Left cardiac atrium (tissue), 4 donors: ENCODE measurements around the gene SNAP25. TPM values are rescaled to one million over a fixed set of nuclear protein-coding genes. Genes with fewer than 3 reads are reported as not detected.

Source experiments
- ATAC-seq, 2 donors: fragments of 200-7000 bp; cut with Tn5 transposase; one replicate each; pipeline ENCODE4 v1.9.1; 2020; ENCODE audit warnings: mild to moderate bottlenecking in 2 of 2, moderate library complexity in 2 of 2
- DNase-seq: peaks from one replicate; pipeline ENCODE4 v3.0.0-alpha.2; 2020
- intact Hi-C, 2 donors: fragments of 100-400 bp; cut with DNase I; formaldehyde crosslinking; loops; one replicate each; pipeline versions ENCODE4 v1.14.1 to v1.15.1; 2022 to 2023
- long read RNA-seq: library from polyadenylated mRNA; unstranded; transcript quantifications from one replicate; pipeline ENCODE4 v2.0.0, GENCODE V29; 2021
- total RNA-seq, 2 donors: library from RNA; stranded (reverse); fragmentation: NEBNext Ultra II Directional; extraction: Animal tissue kit (Norgen Biotek cat#: 25700); gene quantifications; one replicate each; pipeline ENCODE4 v1.2.1, GENCODE V29; 2021
- donor health status: DM: no; HTN: yes; CAD: no.
- donor health status: DM: no; HTN: yes; CAD: no; lungs with severe emphysema.
- donor health status: DM: yes; HTN: yes; CAD: no.
- donor health status: Dilated cardiomyopathy.

SNAP25 gene
- total RNA-seq: 1 to 10 TPM in 1 of 2 donors, under 1 TPM in 1; 0.97 to 2.8 TPM
- long read RNA-seq, transcript SNAP25-201 (8 exons, 2,053 nt): major isoform, 5 of 6 reads
- long read RNA-seq, partial matches to known transcripts: 1 of 6 reads
- long read RNA-seq, other reads (novel, unspliced or antisense): 0 of 6 reads

DNA sequence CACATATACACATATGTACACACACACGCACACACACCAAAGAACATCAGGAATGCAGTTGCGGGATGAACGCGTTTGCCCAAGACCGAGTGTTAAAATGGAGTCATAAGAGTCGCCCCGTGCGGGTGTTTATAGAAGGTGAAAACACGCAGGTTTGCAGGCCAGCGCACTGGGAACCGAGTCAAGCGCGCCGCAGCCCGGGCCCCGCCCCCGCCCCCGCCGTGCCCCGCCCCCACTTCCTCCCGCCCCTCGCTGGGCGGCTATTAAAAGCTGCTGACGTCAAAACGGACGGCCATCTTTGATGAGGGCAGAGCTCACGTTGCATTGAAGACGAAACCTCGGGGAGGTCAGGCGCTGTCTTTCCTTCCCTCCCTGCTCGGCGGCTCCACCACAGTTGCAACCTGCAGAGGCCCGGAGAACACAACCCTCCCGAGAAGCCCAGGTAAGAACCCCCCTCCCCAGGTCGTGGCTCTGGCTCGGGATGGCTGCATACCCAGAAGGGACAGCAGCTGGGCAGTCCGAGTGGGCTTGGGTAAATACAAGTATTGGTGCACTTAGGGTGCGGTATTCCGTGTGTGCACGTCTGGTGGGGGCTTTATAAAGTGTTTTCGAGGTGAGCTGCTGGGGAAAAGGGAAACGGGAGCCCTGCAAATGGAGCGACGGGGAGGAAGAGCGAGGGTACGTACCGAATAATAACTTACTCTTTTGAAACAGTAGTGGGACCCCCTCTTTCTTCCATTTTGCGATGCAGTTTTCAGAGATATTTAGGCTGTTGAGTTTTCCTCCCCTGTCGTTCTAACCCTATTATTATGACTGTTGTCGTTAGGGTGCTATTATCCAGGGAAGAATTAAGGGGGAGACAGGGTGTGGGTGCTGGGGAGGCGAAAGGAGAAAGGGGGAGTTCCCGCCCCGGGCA lies at the start of gene SNAP25:
Gene SNAP25, plus strand, starts transcription at position 295 of the 916 bp plus-strand sequence. CDS start 56,662 bp downstream, outside the sequence.
- ATAC-seq (peak; percentile 69 to 70), DNase-seq (peak; percentile 53)
- intact Hi-C loops: loop anchor here in 1 of 2 donors (5.0 kb wide), 2 partner anchors 126 to 209 kb away; no protein-coding TSS in a partner anchor

DNA sequence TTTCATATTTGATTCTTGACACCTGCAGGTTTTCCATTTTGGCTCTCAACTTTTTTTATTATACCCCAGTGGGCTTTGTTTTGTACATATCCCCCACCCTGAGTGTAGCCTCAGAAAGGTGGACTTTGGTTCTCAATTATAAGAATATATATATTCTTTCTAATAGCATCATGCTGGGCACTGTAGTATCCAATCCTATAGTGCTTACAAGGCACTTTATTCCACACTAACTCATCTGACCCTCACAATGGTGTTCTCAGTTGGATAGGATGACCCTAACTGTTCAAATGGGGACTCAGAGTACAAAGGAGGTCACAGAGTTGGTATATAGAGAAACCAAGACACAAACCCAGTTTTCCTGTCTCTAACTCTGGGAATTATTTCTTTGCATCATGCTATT lies 48.9 kb upstream of the SNAP25 start:
- no peak for ATAC-seq
- intact Hi-C loops: loop anchor here in 1 of 2 donors (10.0 kb wide), 1 partner anchor 75 kb away; no protein-coding TSS in a partner anchor
- DNase-seq: no peak

- intact Hi-C loops: loop anchor here in 1 of 2 donors (10.0 kb wide), 1 partner anchor 75 kb away; no protein-coding TSS in a partner anchor
- no peak for DNase-seq
- no peak for ATAC-seq
Observed at GRCh38 chr20:10170261-10170660, 48.4 kb upstream of the SNAP25 start.

GRCh38 chr20:10171864-10172751 lies 46.5 kb upstream of the SNAP25 start:
- DNase-seq: peak; percentile 45
- ATAC-seq: peak; percentile 78 to 90
- intact Hi-C loops: loop anchor here in 1 of 2 donors (10.0 kb wide), 1 partner anchor 77 kb away; no protein-coding TSS in a partner anchor

- no peak for DNase-seq
- intact Hi-C loops: loop anchor here in 1 of 2 donors (10.0 kb wide), 1 partner anchor 78 kb away; no protein-coding TSS in a partner anchor
- no peak for ATAC-seq
Observed at GRCh38 chr20:10172998-10173655, 45.5 kb upstream of the SNAP25 start.

- intact Hi-C loops: loop anchor here in 1 of 2 donors (10.0 kb wide), 1 partner anchor 80 kb away; no protein-coding TSS in a partner anchor
- ATAC-seq: no peak
- no peak for DNase-seq
Observed at GRCh38 chr20:10174400-10174799, 44.2 kb upstream of the SNAP25 start.

- DNase-seq (no peak), ATAC-seq (no peak)
- intact Hi-C loops: loop anchor here in 1 of 2 donors (10.0 kb wide), 1 partner anchor 83 kb away; no protein-coding TSS in a partner anchor
Observed at GRCh38 chr20:10177326-10177725, 41.3 kb upstream of the SNAP25 start.

DNA sequence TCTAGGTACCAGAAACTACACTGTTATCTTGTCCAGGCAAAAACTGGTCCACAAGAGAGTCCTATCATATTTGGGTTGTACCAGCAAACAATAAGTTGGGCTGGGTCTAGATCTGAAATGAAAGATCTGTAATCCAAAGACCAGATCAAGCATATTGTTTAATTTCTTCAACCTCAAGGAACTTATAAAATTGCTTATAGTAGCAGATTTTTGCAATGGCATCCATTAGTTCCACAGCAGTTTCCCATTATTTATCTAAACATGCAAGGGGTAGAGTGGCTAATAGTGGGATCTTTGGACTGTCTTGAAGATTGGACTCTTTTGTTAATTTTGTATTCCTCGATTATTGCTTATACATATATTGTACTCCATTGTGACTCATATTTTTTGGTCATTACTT lies 40.5 kb upstream of the SNAP25 start:
- no peak for DNase-seq
- intact Hi-C loops: loop anchor here in 1 of 2 donors (10.0 kb wide), 1 partner anchor 83 kb away; no protein-coding TSS in a partner anchor
- ATAC-seq: no peak

DNA sequence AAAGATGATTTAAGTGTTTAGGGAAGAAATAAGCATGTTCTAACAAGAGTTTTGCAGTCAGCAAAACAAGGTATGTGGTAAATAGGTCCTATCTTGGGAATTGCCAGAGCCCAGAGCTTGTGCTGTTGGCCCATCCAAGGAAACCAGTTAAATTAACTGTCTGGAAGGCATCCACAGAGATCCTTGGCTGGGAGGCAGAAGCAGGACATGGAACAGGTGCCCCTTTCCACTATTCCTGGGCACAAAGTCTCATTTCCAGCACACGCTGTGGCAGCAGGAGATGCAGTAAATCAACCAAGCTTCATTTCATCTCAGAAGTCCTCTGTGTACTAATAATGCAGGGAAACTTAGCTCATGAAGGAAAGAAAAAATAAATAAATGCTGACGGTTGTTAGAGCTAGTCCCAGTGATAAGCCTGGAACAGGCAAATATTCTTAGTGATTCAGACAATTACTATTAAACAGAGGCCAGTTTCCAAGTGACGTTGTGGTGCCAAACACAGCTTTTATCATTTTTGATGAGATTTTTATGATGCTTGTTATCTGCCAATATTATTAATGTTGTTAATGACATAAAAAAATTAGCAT lies 39.8 kb upstream of the SNAP25 start:
- ATAC-seq: no peak
- intact Hi-C loops: loop anchor here in 1 of 2 donors (10.0 kb wide), 1 partner anchor 84 kb away; no protein-coding TSS in a partner anchor

GRCh38 chr20:10179574-10180298 lies 38.9 kb upstream of the SNAP25 start:
- DNase-seq: no peak
- intact Hi-C loops: loop anchor here in 1 of 2 donors (10.0 kb wide), 1 partner anchor 85 kb away; no protein-coding TSS in a partner anchor
- no peak for ATAC-seq

More for the DNA sequence above, 39.8 kb upstream of the SNAP25 start:
- no peak for DNase-seq

DNA sequence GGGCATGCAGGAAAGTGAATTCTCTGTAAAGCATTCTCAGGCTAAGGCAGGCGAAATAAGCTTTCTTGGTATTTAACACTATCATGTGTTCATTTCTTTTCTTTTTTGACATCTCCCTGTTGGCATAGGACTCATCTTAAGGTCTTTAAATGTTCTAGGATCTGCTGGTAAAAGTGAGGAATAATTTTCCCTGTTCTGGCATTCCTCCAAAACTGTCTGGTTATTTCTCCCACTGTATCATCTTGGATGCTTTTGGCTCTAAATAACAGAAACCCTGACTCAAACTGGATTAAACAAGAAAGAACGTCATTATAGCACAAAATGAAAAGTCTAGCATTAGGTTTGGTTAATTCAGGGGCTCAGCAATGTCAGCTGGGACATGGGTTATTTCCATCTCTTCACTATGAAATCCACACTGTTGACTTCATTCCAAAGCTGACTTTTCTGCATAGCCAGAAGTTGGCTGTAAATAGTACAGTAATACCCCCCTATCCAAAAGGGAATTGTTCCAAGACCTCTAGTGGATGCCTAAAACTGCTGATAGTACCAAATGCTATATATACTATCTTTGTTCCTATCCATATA lies 37.9 kb upstream of the SNAP25 start:
- intact Hi-C loops: no loop called here
- ATAC-seq: no peak
- no peak for DNase-seq

GRCh38 chr20:10185741-10186558 lies 32.7 kb upstream of the SNAP25 start:
- peak in 1 of 2 donors; percentile 15 for ATAC-seq
- intact Hi-C loops: no loop called here
- no peak for DNase-seq

DNA sequence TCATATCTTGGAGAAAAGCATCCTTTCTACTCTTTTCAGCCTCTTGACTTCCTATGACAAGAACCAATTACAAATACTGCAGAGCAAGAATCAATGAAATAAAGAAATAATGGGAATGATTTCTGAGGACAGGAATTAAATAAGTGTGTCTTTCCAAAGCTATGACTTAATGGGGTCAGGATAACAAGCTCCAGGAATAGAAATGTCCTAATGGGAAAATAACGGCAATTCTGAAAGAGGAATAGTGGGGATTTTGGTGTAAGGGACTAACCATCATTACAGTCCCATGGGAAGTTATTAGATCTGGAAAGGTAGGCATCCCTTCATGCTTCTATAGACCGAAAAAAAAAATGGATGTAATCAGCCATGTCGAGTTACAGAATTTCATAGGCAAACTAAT lies 28.2 kb upstream of the SNAP25 start:
- intact Hi-C loops: no loop called here
- no peak for ATAC-seq
- DNase-seq: no peak

- ATAC-seq: no peak
- intact Hi-C loops: no loop called here
Observed at GRCh38 chr20:10192171-10192570, 26.5 kb upstream of the SNAP25 start.

DNA sequence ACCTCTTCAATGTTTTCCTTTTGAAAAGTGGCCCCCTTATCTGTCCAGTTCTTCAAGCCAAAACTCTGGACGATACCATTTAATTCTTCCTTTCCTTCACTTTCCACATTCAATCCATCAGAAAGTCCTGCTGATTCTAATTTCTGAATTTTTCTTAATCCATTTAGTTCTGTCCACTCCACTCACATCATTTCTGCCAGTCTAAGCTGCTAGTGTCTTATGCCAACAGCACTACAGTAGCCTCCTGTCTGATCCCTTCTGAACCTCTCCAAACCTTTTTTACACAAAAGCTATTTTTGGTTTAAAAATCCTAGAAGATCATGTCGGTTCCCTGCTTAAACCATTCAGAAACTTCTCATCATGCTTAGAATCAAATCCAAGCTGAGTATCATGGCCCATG lies 24.5 kb upstream of the SNAP25 start:
- ATAC-seq (no peak), DNase-seq (no peak)
- intact Hi-C loops: no loop called here

More at GRCh38 chr20:10192171-10192570, 26.5 kb upstream of the SNAP25 start:
- DNase-seq: no peak

DNA sequence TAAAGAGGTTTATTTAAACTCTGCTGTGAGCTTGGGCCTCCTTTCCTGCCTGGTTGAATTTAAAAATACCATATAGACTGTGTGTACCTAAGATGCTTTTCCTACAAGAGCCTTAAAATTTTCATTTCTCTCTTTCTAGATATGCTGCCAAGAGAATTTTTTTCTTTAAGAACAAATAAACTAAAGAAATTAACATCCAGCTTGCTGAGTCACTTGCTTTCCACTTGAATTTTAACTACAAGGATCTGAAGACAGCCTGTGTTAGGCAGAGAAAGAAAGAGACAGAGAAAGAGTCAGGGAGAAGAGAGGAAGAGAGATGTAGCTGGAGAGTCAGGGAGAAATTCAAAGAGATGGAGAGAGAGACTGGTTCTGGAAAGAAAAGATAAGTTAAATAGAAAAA lies 18.3 kb upstream of the SNAP25 start:
- ATAC-seq: no peak
- DNase-seq: no peak
- intact Hi-C loops: no loop called here
